OCI-M2 (cell line): ENCODE measurements around the gene GLRX5.

Experiments used
- DNase-seq: peaks from one replicate; lab custom pipeline; 2025; ENCODE audit not compliant: unreplicated experiment; lab: John Stamatoyannopoulos, UW

GLRX5 gene

GRCh38 chr14:95515596-95516552, 19.0 kb upstream of the GLRX5 start:
- no peak for DNase-seq

GRCh38 chr14:95516554-95517181, 18.2 kb upstream of the GLRX5 start, which contains the start of gene SYNE3:
SYNE3 (minus strand) TSS chr14:95516650; CDS start chr14:95475821, 40,829 bp downstream.
- no peak for DNase-seq

GRCh38 chr14:95518045-95518751, 16.7 kb upstream of the GLRX5 start:
- DNase-seq, result no peak

- DNase-seq, result no peak
These were observed 15.2 kb upstream of the GLRX5 start for GRCh38 chr14:95519699-95520098.

- DNase-seq, result no peak
These were observed 14.5 kb upstream of the GLRX5 start for GRCh38 chr14:95520346-95520745.

GRCh38 chr14:95521001-95521400, 13.8 kb upstream of the GLRX5 start:
- no peak for DNase-seq

GRCh38 chr14:95522116-95522515, 12.7 kb upstream of the GLRX5 start:
- no peak for DNase-seq

- DNase-seq, result no peak
These were observed 12.3 kb upstream of the GLRX5 start for GRCh38 chr14:95522556-95522955.

- DNase-seq, result no peak
These were observed 11.6 kb upstream of the GLRX5 start for GRCh38 chr14:95523051-95523814.

- DNase-seq, result no peak
These were observed 10.9 kb upstream of the GLRX5 start for GRCh38 chr14:95523815-95524448.

GRCh38 chr14:95524706-95525512, 9.9 kb upstream of the GLRX5 start:
- no peak for DNase-seq

- DNase-seq, result no peak
These were observed 8.9 kb upstream of the GLRX5 start for GRCh38 chr14:95525999-95526398.

GRCh38 chr14:95526483-95527386, 8.1 kb upstream of the GLRX5 start:
- DNase-seq, result no peak

- no peak for DNase-seq
These were observed 7.4 kb upstream of the GLRX5 start for GRCh38 chr14:95527387-95528002.

- no peak for DNase-seq
These were observed 5.6 kb upstream of the GLRX5 start for GRCh38 chr14:95529216-95529615.

- DNase-seq, result no peak
These were observed 4.2 kb upstream of the GLRX5 start for GRCh38 chr14:95530473-95531276.

- no peak for DNase-seq
These were observed 3.4 kb upstream of the GLRX5 start for GRCh38 chr14:95531473-95531872.
